ENCODE measurements around the gene U2AF1L4.
A peak's percentile ranks its signal among the peaks of the same experiment; 100 is the strongest.

The U2AF1L4 gene

DNA sequence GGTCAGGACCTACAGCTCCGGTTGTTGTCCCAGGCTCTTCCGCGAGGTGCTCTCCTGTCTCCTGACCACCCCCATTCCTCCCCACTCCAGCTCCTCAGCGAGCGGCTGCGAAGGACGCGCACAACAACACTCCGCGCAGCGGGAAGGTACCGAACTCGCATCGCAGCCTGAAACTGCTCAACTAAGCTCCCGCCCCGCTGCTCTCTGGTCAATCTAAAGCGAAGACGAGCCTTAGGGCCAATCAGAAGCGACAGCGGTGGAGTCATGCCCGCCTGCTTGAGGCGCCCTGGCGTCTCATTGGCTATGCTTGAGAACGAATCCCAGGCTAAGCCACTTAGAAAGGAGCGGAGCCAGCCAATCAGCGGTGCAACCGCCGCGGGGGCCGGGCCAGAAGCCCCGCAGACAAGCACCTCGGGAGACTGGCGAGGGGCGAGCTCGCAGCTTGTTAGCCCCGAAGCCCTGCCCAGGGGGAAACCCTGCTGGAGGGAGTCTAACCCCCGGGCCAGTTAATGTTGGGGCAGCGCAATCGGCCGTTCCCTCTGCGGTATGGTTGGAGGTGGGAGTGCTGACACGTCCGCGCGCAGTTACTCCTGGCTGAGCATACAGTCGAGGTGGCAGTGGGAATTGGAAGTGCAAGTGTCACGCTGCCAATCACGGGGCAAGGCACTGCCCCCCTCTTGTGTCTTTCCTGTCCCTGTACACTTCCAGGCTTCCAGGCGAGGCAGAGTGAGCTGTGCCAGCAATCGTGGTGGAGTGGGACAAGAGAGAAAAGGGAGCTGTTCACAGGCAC lies 42.8 kb downstream of the U2AF1L4 start:
- TF ChIP-seq POLR2A (IDR thresholded peaks at IDR 0.05; ENCODE audit: low read length) (peak; percentile 31), GATA1 (IDR thresholded peaks at IDR 0.05; ENCODE audit: low read depth, low read length) (no peak)
- DNase-seq, result peak; percentile 96

DNA sequence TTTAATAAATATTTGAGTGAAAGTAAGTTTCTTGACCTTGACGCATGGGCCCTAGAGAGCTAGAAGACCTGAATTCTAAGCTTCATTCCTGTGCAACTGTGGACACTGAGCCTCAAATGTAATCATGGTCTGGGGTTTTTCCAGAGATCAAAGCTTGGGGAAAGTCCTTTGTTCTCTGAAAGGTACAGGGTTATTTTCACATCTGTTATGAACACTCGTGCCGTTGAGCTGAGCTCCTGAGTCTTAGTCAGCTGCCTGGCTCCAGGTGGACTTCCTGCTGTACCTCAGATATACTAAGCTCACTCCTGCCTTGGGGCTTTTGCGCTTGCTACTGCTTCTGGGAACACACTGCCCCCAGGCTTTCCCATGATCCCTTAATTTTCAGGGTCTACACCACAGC lies 48.4 kb downstream of the U2AF1L4 start:
- DNase-seq, result no peak
- TF ChIP-seq POLR2A (IDR thresholded peaks at IDR 0.05; ENCODE audit: low read length), result no peak
- no peak for TF ChIP-seq GATA1 (IDR thresholded peaks at IDR 0.05; ENCODE audit: low read depth, low read length)

DNA sequence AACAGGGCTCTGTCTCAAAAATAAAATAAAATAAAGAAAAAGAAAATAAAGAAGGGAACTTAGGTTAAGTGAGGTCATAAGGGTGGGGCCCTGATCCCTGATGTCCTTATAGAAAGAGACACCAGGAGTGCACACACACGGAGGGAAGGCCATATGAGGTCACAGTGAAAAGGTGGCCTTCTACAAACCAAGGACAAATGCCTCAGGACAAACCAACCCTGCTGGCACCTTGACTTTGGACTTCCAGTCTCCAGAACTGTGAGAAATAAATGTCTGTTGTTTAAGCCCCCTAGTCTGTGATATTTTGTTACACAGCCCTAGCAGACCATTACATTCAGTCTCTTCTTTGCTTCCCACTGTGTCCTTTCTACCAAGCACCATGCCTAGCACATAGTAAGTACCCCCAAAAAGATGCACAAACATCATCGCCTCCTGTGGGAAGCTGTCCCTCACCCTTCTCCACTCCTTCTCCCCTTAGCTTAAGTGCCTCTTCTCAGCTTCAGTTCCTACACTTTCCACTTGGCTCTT lies 49.3 kb downstream of the U2AF1L4 start:
- DNase-seq, result no peak
- TF ChIP-seq POLR2A (IDR thresholded peaks at IDR 0.05; ENCODE audit: low read length) (no peak), GATA1 (IDR thresholded peaks at IDR 0.05; ENCODE audit: low read depth, low read length) (no peak)

DNA sequence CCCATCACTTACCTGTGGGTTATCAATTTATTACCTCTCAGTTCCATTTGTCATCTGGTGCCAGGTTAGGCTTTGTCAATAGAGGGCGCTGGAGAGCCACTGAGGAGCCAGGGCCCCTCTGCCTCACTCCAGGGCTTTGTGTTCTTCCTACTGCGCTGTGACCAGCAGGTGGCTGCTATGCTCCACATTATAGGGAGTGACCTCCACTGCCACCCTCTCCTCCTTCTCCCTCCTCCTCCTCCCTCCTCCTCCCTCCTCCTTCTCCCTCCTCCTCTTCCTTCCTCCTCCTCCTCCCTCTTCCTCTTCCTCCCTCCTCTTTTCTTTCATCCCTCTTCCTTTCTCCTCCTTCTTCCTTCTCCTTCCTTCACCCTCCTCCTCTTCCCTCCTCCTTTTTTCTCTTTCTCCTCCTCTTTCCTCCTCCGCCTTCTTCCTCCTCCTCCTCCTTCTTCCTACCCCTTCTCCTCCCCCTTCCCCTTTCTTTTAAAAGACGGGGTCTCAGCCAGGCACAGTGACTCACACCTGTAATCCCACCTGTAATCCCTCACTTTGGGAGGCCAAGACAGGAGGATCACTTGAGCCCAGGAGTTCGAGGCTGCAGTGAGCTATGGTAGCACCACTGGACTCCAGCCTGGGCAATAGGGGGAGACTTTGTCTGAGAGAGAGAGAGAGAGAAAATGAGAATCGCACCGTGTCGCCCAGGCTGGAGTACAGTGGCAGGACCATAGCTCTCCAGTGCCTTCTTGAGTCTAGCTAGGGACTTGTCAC lies 51.2 kb downstream of the U2AF1L4 start:
- TF ChIP-seq GATA1 (IDR thresholded peaks at IDR 0.05; ENCODE audit: low read depth, low read length) (no peak), POLR2A (IDR thresholded peaks at IDR 0.05; ENCODE audit: low read length) (no peak)
- DNase-seq, result peak; percentile 88 to 94

DNA sequence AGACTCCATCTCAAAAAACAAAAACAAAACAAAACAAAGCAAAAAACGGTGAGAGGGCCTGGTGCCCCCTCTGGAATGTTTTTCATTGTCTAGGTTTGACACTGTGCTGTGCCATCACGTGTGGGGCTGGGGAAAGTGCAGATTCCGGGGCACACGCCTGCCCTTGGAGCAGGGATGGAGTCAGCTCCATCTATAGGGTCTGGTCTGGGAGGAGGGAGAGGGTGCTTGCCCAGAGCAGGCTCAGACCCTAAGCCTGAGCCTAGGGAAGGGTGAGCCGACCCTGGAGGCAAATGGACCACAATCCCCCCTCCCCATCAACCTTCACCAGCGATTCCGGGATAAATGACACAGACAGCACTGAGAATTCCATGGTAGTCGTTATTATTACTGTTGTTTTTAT lies 51.8 kb downstream of the U2AF1L4 start:
- DNase-seq, result no peak
- TF ChIP-seq POLR2A (IDR thresholded peaks at IDR 0.05; ENCODE audit: low read length), result no peak
- no peak for TF ChIP-seq GATA1 (IDR thresholded peaks at IDR 0.05; ENCODE audit: low read depth, low read length)
